Measurements from ENCODE around the gene SCAF4.

- TF ChIP-seq EZH2phosphoT487 (IDR thresholded peaks at IDR 0.05; ENCODE audit: borderline replicate concordance, low read depth) (no peak), YY1 (IDR thresholded peaks at IDR 0.05; ENCODE audit: low read depth) (no peak), MXI1 (IDR thresholded peaks at IDR 0.05; ENCODE audit: low read depth, low read length) (no peak), CHD2 (IDR thresholded peaks at IDR 0.05; ENCODE audit: low read length, partially characterized antibody) (no peak), POLR2AphosphoS5 (IDR thresholded peaks at IDR 0.05; ENCODE audit: low read depth, low read length) (no peak), ZBTB33 (IDR thresholded peaks at IDR 0.05; ENCODE audit: borderline replicate concordance, low read depth) (no peak)
Observed at GRCh38 chr21:31684918-31685317, 47.0 kb downstream of the SCAF4 start.

Measured in SK-N-SH (cell line).